Fibroblast of pulmonary artery (primary cell): ENCODE measurements around the gene POLR2E.

Source experiments
- DNase-seq: peaks from one replicate; pipeline ENCODE4 v3.0.0-alpha.2; 2010; ENCODE audit warnings: low read depth
- H3K4me3 ChIP-seq: replicated peaks from 2 replicates; pipeline ENCODE4 v1.5.1; 2011; ENCODE audit warnings: low read depth, mild to moderate bottlenecking, control low read depth, low read length, moderate library complexity
- CTCF ChIP-seq: IDR thresholded peaks from 2 replicates; pipeline ENCODE4 v1.5.1; 2011; ENCODE audit warnings: mild to moderate bottlenecking, control low read depth, low read length, inconsistent platforms; ENCODE audit errors: missing control alignments

Gene POLR2E

GRCh38 chr19:1126984-1127760 is 32.0 kb upstream of the POLR2E start:
- no peak overlapping the region for H3K4me3 ChIP-seq
- no peak for TF ChIP-seq CTCF
- no peak for DNase-seq

DNA sequence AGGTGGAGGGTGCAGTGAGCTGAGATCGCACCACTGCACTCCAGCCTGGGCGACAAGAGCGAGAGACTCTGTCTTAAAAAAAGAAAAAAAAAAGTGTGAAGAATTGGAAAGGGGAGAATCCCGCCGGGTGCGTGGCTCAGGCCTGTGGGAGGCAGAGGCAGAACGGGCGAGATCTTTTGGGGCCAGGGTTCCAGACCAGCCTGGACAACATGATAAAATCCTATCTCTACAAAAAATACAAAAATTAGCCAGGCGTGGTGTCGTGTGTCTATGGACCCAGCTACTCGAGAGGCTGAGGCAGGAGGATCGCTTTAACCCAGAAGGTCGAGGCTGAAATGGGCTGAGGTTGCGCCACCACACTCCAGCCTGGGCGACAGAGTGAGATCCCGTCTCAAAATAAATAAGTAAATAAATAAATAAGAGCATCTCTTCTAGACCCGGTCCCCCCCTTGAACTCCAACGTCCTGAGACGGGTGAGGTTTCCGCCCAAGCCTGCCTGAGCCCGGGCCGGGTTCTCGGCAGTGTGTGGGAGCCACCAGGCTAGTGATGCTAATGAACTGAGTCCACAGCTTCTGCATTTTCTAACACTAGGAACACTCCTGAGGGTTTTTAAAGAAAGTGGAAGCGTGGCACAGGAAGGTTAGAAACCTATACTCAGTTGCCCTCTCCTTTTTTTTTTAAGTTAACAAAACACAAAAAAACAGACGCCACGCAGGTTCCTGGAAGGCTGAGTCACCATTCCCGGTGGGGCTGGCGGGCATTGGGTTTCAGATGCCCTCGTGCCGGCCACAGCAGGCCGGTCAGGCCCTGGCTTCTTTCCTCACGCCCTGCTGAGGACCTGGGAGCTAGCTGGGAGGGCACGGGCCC is 30.7 kb upstream of the POLR2E start:
- DNase-seq, result no peak
- H3K4me3 ChIP-seq, result no peak overlapping the region
- TF ChIP-seq CTCF, result no peak

GRCh38 chr19:1123885-1124677 is 28.9 kb upstream of the POLR2E start:
- H3K4me3 ChIP-seq, result no peak overlapping the region
- no peak for TF ChIP-seq CTCF
- DNase-seq, result no peak

DNA sequence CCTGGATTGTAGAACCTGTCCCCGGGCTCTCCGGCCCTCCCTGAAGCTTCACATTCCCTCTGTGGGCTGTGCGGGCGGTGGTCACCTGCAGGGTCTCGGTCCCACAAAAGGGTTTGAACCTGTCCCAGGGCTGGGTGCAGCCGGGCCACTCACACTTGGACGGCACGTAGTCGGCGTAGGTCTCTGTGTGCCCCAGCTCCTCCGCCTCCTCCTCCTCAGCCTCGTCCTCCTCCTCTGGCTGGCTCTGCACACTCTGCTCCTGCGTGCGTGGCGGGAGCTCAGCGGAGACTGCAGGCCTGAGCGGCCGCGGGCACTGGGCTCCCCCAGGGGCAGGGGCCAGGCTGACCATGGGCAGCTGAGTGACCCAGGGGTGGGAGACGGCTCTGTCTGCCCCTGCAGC is 28.2 kb upstream of the POLR2E start:
- TF ChIP-seq CTCF, result no peak
- DNase-seq, result no peak
- no peak overlapping the region for H3K4me3 ChIP-seq

- DNase-seq, result peak; percentile 82
- no peak overlapping the region for H3K4me3 ChIP-seq
- TF ChIP-seq CTCF, result no peak
These were observed 27.8 kb upstream of the POLR2E start for GRCh38 chr19:1122972-1123363.

- no peak overlapping the region for H3K4me3 ChIP-seq
- TF ChIP-seq CTCF, result no peak
- DNase-seq, result no peak
These were observed 27.1 kb upstream of the POLR2E start for GRCh38 chr19:1122021-1122971.
